GM21360 (cell line): ENCODE data around the gene MTURN.
A peak's percentile ranks its signal among the peaks of the same experiment; 100 is the strongest.

Experiments used
- ATAC-seq: cut with Tn5 transposase; IDR thresholded peaks from one replicate; pipeline ENCODE4 v1.9.1; 2021; ENCODE audit warnings: mild to moderate bottlenecking, moderate library complexity; ENCODE audit not compliant: unreplicated experiment

MTURN gene

DNA sequence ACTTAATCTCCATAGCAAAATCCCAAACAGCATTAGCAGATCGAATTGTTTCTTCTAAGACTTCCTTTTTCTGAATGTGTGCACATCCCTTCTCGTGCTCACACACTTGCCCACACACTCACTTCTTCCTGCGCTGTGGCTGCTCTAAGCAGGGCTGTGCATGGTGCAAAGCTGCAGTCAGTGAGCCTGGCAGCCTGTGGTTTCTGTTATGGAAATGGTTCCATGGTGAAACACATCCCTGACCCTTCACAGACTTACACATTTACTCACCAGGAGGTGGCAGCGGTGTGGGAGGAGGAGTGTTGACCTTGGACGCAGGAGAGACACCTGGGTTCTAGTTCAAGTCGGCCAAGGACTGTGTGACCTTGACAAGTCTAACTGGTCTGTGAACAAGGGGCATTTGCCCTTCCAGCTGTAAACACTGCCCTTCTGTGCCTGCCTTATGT is 24.9 kb downstream of the MTURN start:
- no peak for ATAC-seq

DNA sequence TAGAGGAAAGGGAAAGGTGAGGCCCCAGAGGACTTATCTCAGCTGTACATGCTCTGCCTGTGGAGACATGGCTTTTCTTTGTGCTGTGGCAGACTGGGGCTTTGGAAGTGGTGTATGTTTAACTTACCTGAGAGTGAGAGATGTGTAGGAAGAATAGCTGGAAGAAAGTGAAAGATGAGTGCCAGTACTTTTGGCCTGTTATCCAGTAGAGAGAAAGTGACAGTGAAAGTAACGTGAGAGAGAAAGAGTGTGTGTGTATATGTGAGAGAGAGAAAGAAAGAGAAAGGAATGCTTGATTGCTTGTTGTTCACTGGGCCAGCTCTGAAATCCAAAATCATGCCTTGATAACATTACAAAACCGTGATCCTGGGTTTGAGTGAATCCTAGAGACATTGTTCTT is 25.5 kb downstream of the MTURN start:
- ATAC-seq: no peak

DNA sequence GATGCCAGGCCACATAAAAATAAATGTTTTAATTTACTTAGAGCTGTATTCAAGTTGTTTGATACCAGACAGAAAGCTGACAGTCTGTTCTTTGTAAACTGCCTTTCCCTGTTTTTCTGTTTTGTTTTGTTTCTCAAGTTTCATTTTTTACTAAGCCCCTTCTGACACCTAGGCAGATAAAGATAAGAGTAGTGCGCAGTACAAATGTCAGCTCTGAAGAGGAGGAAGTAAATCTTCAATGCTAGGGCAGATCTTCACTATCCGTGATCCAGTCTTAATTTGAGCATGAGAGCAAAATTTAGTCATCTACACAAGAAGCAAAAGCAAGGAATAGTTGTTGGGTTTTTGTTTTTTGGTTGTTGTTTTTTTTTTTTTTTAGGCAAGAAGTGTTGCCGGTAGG is 27.3 kb downstream of the MTURN start:
- no peak for ATAC-seq

DNA sequence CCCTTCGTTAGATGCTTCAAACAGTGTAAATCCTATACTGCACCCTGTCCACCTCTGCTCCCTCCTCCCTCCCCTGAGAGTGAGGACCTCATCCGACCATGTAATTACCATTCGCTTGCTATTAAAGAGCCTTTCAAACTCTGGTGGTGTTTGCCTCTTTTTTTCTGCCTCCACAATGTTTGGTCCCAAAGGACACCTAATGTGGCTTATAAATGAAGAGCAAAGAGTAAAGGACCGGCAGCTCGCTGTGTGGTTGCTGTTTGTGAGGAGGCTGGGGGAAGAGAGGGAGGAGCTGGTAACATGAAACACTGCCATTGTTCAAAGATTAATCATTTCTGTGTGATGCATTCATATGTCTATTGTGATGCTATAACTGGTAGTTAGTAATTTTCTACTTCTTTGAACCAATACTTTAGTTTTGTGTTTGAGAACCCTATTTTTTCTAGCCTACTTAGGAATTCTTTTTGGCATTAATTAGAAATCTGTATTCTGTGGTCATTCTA is 27.9 kb downstream of the MTURN start:
- ATAC-seq: no peak

DNA sequence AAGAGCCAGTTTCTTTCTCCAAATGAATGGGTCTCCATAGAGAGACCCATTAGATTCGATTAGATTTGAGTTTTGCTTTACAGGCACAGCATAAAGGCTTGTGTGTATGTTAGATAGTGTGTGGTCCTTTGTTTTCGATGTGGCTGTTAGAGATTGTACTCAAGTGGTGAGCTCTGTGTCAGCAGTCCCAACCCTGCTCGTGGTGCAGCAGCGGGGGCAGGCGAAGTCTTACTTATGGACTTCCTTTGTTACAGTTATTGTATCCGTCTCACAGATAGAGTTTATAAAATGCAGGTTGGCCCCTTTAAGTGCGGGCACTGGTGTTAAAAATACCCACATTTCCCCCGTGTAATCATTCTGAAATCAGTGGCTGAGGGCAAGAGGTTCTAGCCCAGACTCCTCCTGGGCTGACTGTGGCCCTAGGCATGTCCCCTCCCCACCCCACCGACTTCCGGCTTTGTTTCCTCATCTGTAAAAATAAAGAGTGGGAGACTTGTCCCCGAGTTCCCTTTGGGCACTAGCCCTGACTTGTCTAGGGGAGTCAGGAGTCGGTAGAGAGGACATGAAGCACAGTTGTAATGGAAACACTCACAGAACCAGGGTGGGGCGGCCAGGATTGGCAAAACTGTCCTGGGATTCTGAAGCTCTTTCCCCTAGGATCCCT is 28.6 kb downstream of the MTURN start:
- ATAC-seq: no peak

DNA sequence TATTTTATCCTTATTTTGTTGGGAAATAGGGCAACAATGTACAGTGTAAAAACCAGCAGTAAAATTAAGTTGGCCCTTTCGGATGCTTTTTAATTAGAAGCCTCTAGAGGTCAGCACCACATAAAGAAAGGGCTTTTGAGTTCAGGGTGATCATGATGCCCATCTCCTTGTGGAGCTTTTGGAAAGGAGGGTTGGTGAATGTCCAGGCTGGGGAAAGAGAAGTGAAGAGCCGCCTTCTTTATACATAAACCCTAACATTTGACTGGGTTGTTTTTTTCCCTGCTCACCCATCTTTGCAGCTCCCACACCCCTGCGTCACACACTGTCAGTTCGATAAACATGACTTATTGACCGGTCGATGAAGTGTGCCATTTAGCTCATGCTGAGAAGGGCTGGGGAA is 29.8 kb downstream of the MTURN start:
- peak; percentile 45 for ATAC-seq

DNA sequence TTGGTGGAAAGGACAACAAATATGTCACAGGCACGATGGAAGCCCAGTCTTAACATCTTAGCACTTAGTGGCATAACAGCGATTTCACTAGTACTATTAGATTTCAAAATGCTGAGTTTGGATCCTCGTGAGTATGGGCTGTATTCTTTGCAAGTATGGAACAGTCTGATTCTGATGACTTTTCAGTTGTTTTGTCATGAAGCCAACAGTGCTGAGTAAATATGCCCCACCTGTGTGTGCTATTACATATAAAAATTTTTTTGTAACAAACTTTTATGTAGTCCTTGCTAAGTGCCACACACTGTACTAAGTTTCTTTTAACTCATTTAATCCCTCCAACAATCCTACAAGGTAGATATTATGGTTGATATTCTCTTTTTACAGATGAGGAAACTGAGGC is 30.8 kb downstream of the MTURN start:
- ATAC-seq: no peak

DNA sequence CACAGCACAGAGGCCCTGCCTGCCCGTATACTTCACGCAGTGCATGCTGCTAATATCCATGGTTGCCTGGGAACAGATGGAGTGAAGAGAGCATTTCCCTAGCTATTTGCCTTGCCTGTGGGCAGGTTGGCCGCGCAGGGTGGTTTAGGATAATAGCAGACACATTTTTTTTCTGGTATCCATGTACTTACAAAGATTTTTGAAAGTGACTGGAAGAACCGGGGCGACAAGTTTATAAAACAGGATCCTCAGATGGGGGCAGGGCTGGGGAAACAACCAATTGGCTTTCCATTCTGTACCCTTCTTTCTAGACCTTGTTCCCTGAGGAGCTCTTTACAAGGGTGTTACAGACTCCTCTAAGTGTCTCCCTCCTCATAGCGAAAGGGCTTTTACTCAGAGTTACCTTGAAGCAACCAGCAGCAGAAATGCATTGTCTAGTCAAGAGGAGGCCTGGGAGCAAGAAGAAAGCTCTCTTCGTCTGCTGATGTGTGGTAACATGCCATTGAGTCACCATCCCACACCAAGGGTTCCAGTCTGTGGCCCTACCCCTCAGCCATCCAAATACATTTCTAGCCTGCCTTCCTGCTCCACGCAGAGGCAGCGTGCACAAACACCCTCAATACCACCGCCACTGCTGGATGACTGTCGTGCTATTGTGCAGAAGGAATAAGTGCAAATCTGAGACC is 31.5 kb downstream of the MTURN start:
- no peak for ATAC-seq

DNA sequence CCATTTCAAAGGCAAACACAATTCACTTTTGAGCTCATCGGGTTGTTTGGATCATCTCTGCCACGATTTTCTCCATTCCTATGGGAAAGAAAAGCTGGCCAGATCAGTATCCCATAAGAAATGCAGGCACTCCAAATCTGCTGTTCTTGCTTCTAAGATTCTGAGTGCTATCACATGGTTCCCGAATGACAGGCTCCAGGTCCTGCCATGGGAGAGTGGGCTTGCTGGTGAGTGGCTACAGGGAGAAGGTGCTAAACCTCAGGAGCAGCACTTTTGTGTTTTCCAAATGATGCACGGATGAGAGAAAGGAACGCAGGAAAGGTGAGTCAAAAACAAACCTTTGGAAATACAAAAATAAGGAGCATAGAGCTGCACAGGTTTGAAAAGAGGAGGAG is 32.1 kb downstream of the MTURN start:
- ATAC-seq: no peak

DNA sequence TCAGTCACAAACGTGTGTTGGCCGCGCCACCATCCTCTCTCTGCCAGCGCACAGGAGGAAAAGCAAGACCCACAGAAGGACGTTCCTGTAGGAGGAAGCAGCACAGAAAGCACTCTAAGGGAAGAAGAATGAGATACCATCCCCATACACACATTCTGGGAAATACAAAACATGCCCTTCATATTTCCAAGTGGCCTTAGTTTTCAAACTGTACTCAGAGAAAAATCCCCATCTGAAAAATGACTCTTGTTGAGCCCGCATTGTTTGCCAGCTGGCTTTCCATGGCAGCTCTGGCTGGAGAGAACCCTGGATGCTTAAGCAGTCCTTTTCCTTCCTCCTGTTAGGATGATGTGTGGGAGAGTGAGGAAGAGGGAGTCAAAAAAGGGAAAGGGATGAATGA is 33.1 kb downstream of the MTURN start:
- ATAC-seq: no peak

DNA sequence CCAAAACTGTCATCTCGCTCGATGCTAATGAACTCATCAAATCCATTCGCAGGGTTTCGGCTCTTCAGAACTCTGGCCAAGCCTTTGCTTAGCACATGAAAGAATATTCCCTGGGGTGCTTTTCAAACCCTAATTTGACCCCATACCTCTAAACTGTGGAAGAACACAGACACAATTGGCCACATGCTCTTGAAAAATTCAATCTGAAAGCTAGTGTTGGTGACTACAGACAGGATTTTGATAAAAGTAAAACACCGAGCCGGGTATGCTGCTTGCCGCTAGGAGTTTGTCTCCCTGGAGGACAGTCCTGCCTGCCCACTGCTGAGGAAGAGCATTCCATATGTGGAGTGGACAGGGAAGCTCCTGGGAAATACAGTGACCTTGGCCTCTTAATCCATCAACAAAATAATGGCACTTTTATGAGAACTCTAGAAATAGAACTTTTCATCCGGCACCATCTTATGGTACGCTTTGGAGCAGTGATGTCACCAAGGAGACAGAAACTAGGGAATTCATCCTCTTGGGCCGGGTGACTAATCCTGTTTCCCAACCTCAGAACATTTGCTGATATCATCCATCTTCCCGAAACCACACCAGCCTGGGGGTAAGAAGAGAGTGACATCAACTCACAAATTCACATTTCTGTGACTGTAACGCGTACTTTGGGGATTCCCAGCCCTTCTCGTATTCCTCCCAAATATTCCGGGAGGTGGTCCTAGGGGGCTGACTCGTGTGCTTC is 34.2 kb downstream of the MTURN start:
- no peak for ATAC-seq

DNA sequence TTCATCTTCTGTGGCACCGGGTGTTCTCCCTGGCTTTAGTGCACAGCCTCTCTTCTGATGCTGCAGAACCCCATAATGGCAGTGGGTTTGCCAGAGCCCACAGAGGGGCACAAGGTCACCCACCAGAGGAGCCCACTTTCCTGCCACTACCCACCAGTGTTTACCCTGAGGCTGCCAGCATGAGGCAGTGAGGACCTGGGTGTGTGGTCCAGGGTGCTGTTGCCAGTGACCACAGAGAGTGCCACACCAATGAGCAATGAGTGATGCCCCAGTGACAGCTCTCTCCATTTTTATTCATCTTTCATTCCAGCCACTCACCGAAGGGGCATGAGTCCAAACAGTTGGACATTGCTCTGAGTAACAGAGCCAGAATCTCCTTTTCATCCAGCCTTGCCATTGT is 34.8 kb downstream of the MTURN start:
- ATAC-seq: no peak

DNA sequence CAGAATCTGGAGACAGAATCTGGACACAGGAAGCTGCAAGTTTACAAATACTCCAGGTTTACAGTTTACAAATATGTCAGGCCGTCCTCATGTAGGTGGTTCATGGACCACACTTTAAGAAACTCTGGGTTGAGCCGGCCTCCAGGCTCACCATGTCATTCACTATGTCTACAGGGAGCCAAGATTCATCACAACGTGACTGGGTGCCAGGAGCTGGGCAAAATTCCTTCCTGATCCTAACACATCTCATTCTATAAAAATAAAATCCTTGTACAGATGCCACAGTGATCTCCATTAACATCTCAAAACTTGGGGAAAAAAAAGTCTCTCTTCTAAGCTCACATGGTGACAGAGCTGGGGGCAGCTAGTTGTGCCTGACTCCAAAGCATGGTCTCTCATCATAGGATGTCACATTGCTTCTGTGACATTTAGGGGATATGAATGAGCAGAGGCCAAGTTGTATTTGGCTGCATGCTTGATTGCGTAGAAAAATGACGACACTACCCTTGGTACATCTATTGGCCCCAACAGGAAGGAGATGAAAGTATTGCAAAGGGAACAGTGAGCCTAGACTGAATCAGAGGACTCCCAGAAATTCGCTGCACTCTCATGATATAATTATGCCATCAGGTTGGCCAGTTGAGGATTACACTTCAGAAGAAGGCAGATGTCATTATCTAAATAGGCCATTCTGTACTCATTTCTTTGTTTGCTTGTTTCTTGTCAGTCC is 35.9 kb downstream of the MTURN start:
- ATAC-seq: no peak

DNA sequence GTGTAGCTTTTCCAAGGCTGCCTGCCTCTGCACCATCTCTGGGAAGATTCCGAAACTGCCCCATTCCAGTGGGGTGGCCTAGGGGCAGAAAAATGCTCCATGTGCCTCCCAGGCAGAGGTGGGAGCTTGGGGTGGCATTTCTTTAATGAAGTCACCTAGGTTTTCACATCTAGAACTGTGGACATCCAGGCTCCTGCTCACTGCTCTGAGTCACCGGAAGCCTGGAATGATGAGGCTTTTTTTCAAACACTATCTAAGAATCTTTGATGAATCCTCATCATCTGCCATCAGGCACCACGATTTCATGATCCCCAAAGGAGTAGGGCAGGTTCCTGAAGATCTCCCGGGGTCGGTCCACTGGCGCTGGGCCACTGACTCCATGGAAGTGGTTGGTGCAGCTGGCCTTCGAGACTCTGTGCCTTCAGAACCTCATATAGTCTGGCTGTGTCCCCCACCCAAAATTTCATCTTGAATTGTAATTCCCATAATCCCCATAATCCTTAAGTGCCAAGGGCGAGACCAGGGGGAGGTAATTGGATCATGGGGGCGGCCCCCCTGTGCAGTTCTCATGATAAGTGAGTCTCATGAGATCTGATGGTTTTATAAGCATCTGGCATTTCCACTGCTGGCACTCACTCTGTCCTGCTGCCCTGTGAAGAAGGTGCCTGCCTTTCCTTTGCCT is 37.1 kb downstream of the MTURN start:
- ATAC-seq: no peak

DNA sequence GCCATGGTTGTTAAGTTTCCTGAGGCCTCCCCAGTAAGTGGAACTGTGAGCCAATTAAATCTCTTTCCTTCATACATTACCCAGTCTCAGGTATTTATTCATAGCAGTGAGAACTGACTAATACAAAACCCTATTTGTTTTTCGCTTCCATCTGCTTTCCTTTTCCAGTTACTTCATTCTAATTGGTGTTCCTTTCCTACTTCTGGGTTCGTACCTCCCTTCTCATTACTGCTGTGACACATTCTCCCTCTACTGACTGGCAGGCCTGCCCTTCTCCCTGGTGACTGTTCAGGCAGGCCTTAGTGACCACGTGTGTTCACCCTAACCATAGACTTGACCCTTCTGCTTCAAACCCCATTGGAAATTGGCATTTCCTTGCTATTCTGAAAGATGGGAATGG is 37.7 kb downstream of the MTURN start:
- no peak for ATAC-seq

DNA sequence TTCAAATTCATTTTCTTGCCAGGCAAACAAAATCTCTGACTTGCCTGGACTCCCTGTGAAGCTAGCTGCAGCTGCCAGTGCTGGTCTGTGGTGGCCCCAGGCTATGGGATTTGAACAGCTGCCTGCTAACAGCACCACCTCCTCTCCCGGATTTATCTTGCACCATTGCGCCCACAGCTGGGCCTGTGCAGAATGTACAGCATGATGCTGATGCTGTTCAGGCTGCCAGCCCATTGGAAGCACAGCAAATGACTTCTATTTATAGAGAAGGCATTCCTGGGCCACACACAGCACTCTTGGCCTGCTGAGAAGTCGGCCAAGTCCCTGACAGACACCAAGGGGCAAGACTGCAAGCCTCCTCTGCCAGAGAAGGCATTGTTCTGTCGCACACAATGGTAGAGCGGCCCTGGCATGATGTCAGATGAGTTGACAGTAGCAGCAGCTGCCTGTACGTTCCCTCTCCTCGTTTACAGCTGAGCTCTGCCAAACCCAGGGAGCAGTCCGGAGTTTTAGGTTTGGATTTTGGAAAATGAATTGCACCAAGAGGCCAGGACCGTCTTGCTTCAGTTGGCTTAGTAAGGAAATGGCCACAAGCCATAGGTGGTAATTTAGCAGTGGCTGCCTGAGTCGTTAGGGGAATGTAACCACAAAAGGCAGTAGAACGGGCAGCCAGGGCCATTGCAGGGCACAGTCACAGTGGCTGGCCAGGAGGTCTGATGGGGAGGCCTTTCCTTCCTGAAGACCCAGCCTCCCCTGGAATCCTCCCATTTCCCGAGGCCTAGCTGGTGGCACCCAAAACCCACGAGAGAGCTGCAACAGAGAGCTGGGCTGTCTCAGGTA is 38.5 kb downstream of the MTURN start:
- ATAC-seq: no peak

DNA sequence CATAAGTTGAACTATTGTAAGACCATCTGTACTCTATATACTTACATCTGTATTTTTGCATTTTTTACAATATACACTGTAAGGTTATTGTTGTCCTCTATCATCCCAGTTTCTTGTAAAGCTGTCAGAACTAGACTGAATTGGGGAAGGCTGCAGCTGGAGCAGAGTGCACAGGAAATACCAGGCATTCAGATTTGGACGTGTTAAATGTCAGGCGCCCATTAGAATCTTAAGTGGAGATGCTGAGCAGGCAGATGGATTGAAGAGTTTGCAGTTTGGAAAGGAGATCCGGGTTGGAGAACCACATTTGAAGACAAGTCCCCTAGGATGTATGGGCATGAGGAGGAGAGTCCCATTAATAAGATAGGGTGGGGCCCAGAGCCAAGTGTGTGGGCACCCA is 40.4 kb downstream of the MTURN start:
- ATAC-seq: no peak

DNA sequence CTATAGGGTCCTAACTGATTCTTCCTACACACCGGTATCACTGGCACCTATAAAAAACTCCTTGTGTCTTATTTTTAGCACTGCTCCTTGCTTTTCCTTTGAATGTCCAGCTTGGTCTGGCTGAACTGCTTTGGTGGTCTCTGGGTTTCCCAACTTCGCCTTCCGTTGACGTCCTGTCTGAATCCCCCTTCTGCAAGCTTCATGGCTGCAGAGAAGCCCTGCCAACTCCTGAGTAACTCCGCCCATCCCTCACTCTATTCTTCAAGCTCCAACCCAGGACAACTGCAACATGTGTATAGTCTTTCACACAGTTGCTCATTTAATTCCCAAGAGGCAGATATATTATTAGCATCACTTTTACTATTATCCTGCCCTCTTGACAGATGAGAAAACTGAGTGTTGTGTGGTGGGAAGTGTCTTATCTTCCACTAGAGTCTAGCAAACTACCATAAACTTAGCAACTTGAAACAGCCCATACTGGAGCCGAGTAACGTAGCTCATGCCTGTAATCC is 40.9 kb downstream of the MTURN start:
- ATAC-seq: no peak

DNA sequence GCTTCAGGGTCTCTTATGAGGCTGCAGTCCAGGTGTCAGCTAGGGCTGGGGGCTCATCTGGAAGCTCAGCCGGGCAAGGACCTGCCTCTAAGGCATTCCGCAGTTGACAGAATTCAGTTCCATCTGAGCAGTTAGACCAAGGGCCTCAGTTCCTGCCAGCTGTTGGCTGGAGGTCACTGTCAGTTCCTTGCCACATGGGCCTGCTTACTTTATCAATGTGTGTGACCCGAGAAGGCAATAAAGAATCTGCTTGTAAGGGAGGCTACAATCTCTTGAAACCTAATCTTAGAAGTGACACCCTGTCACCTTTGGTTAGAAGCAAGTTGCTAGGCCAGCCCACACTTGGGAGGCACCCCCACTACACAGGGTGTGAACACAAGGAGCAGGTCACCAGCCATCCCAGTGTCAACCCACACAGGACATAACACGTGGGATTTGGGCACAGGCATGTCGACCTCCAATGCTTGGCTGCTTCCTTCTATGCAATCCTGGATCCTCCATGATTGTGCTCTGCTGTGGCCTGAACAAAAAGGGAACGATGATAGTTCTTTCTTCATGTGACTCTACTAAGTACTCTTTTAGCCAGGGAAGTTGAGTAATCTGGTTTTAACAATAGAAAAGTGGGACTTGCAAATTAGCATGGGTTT is 41.8 kb downstream of the MTURN start:
- no peak for ATAC-seq
